GM19043 (cell line): ENCODE results near the gene EIF5B.
"Not testable (repeated sequence)": the region's sequence is repeated elsewhere in the genome, so short reads cannot be mapped to it uniquely, and the experiment has no call there.

Source experiments
- ATAC-seq: cut with Tn5 transposase; IDR thresholded peaks from one replicate; pipeline ENCODE4 v1.9.1; 2021; ENCODE audit warnings: low read depth; ENCODE audit not compliant: unreplicated experiment

The EIF5B gene

GRCh38 chr2:99368854-99369253 is 31.7 kb downstream of the EIF5B start:
- not testable (repeated sequence) for ATAC-seq

- ATAC-seq = no peak
Observed at GRCh38 chr2:99373144-99373543, 36.0 kb downstream of the EIF5B start.

GRCh38 chr2:99374747-99375146 is 37.6 kb downstream of the EIF5B start:
- no peak for ATAC-seq

DNA sequence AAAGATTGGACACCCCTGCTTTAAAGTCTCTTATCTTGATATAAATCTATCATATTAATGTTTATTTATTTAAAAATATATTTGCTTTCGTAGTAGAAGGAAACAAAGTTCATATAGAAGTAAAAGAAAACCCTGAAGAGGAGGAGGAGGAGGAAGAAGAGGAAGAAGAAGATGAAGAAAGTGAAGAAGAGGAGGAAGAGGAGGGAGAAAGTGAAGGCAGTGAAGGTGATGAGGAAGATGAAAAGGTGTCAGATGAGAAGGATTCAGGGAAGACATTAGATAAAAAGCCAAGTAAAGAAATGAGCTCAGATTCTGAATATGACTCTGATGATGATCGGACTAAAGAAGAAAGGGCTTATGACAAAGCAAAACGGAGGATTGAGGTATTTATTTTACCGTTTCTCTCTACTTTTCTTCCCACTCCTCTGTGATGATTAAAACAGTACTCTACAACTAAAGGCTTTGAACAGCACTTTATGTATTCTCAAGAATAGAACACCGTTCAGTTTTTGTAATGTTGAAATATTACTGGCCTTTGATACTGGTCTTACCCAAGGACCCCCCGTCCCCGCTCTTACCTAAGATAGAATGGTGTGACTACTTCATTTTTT is 39.2 kb downstream of the EIF5B start:
- ATAC-seq = no peak

GRCh38 chr2:99377879-99378278 is 40.7 kb downstream of the EIF5B start:
- no peak for ATAC-seq

GRCh38 chr2:99380376-99381010 is 43.3 kb downstream of the EIF5B start:
- ATAC-seq = peak; percentile 71

GRCh38 chr2:99382143-99382542 is 45.0 kb downstream of the EIF5B start:
- ATAC-seq = no peak

GRCh38 chr2:99386011-99386410 is 48.8 kb downstream of the EIF5B start:
- ATAC-seq = no peak

- no peak for ATAC-seq
Observed at GRCh38 chr2:99388892-99389291, 51.7 kb downstream of the EIF5B start.

DNA sequence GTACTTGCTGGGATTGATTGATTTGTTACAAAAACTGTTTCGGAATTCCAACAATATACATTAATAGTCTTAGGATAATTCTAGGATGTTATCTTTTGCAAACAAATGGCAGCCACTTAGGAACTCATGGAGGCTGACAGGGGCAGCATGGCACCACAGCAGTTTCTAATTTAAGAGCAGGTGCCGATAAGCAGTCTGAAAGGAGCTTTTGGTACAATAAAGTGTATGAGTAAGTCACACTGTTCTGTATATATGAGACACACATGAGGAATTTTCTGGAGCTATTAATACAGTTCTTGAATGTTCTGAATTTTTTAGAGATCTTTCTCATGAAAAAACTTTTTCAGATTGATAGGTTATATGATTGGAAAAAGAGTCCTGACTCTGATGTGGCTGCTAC is 52.2 kb downstream of the EIF5B start:
- ATAC-seq = no peak

GRCh38 chr2:99389946-99390345 is 52.8 kb downstream of the EIF5B start:
- no peak for ATAC-seq

GRCh38 chr2:99395589-99396130 is 58.5 kb downstream of the EIF5B start:
- no peak for ATAC-seq

DNA sequence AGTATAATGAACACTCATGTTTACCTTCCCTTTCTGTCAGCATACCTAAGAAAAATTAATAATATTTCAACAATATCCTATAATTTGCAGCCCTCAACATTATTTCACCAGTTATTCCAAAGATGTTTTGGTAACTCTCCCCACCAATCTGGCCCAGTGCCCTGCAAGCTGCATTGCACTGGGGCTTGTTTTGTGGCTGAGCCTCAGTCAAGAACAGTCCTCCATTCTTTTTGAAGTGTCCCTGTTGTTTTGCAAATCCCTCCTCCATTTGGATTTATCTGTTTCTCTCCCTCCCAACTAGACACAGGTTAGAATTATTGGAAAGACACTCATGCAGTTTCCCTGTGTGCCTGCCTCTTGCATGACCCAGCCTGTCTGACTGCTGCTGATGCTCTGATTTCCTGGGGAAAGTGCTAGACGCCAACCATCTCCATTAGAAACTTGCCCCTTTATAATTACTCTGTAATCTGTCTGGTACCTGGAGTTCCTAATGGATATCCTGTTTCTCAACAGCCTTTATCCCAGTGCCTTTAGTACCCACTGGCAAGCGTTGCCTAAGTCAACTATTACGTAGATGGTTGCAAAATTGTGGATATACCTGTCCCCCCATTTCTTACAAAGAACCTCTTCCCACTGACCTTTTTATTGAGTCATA is 60.2 kb downstream of the EIF5B start:
- ATAC-seq = no peak

DNA sequence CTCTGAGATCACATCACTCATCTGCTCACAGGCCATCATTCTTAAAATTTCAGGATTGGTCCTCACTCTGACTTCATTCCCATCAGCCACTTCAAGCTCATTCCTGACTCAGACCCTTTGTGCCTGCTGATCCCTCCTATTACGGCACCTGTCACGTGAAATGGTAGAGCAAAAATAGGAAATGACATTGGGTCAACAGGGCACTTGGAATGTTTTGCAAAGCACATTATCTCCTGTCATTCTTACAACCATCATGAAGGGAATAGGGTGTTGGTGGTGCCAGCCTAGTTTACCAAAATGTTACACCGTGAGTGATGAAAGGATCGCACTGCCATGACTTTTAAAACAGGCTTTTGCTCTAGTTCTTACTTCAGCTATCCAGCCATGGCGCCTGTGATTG is 61.1 kb downstream of the EIF5B start:
- ATAC-seq = no peak

DNA sequence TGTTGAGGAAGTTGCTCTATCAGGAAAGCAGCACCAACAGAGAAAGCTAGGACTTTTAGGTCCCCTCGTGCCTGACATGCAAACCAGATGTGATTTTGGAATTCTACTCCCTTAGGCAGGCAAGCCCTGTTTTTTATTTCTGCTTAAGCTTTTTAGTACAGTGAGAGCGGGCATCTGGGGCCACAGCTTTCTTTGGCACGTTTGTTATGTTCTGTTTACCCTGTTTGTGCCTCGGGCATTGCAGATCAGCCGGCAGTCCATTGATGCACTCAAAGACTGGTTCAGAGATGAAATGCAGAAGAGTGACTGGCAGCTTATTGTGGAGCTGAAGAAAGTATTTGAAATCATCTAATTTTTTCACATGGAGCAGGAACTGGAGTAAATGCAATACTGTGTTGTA is 61.9 kb downstream of the EIF5B start:
- no peak for ATAC-seq

- ATAC-seq = no peak
Observed at GRCh38 chr2:99399795-99400194, 62.6 kb downstream of the EIF5B start.

DNA sequence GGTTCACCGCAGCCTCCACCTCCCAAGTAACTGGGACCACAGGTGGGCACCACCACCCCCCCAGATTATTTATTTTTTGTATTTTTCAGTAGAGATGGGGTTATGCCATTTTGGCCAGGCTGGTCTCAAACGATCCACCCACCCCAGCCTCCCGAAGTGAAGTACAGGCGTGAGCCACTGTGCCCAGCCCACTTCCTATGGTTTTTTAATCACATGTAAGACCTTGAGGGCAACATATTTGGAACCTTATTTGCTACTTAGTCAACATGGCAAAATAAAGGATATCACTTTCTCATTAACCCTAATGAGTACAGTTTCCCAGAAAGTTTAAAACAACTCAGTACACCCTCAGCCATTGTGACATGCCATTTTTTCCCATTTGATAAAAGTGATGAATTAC is 64.7 kb downstream of the EIF5B start:
- ATAC-seq = no peak

- ATAC-seq = no peak
Observed at GRCh38 chr2:99403084-99403483, 65.9 kb downstream of the EIF5B start.

DNA sequence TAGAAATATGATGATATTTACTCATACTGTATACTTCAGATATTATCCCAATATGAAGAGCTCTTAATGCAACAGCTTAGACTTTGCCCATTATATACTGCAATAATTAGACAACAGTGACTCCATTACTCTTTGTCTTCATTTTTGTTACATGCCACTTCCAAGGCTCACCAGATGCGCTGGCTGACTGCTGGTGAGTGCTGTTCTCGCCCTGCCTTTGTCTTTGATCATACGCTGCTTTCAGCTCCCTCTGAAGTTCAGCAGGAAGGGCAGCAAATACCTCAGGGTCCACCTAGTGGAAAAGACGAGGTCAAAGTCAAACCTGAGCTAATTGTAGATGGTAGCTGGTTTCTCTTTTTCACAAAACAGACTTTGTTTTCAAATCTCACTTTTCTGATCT is 66.3 kb downstream of the EIF5B start:
- ATAC-seq = no peak

GRCh38 chr2:99404039-99404796 is 67.0 kb downstream of the EIF5B start:
- ATAC-seq = no peak
